T-helper 2 cell treated with Interferon-gamma antibody and Interleukin-4, amounts not matched to agents 5 μg/mL and 100 μg/mL, for 36 hours (primary cell): ENCODE results near the gene COBL.

Experiments used
- DNase-seq: peaks from one replicate; pipeline ENCODE4 v3.0.0; 2021; ENCODE audit warnings: low spot score
- H3K27ac Mint-ChIP-seq: one replicate; pipeline ENCODE4 v1.8.0; 2021; ENCODE audit warnings: mild to moderate bottlenecking, mixed read lengths
- H3K27me3 Mint-ChIP-seq: one replicate; pipeline ENCODE4 v1.8.0; 2021; ENCODE audit warnings: low read depth, mixed read lengths
- H3K36me3 Mint-ChIP-seq: one replicate; pipeline ENCODE4 v1.8.0; 2021; ENCODE audit warnings: low read depth, mixed read lengths
- H3K4me1 Mint-ChIP-seq: one replicate; pipeline ENCODE4 v1.8.0; 2021; ENCODE audit warnings: low read depth, mixed read lengths
- H3K4me3 Mint-ChIP-seq: one replicate; pipeline ENCODE4 v1.8.0; 2022; ENCODE audit warnings: mild to moderate bottlenecking, moderate library complexity, mixed read lengths
- H3K9me3 Mint-ChIP-seq: one replicate; pipeline ENCODE4 v1.8.0; 2021; ENCODE audit warnings: mixed read lengths

The COBL gene

DNA sequence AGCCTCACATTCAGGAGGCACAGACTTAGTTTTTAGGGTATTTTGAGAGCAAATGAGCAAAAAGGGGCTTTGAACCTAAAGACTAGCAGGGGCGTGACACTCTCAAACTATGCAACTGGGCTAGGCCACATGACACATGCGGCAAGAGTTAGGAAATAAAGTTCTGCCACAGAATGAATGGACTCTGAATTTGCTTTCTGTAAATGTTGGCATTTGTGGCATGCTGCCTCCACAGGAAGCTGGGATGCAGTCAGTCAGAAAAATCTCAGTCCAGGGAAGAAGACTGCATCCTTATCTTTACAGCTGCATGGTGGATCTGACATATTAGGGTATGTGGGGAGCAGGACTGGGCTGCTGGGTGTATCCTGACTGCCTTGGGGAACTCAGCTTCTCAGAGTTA lies 181.0 kb downstream of the COBL start:
- H3K9me3 Mint-ChIP-seq, result peaks cover 7% of the 10 kb centered on the region
- peaks cover 15% of the 10 kb centered on the region for H3K4me1 Mint-ChIP-seq
- no peaks in the 10 kb centered on the region for H3K27me3 Mint-ChIP-seq
- no peak for DNase-seq
- no peaks in the 10 kb centered on the region for H3K36me3 Mint-ChIP-seq
- H3K4me3 Mint-ChIP-seq, result no peak overlapping the region
- no peak overlapping the region for H3K27ac Mint-ChIP-seq

DNA sequence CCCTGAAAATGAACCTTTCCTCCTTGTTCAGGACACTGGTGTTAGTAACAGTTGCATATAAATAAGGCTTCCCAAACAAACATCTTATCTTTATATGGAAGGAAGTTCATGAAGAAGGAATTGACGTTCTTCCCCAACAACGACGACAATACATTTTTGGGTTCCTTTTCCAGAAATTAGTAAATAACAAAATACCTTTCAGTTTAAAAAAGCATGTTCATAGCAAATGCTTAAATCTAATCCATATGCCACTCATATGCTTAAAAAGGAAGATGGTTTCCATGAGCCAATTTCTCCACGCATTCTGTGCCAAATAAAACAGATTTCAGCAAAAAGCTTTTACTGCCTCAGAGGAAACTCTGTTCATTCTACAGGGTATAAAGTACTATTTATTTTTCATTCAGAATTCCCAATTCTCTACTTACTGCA lies 182.6 kb downstream of the COBL start:
- Mint-ChIP-seq H3K4me3 (no peak overlapping the region), H3K9me3 (peaks cover 7% of the 10 kb centered on the region), H3K36me3 (peaks cover 1% of the 10 kb centered on the region), H3K27me3 (no peaks in the 10 kb centered on the region), H3K4me1 (no peaks in the 10 kb centered on the region), H3K27ac (no peak overlapping the region)
- DNase-seq, result no peak

DNA sequence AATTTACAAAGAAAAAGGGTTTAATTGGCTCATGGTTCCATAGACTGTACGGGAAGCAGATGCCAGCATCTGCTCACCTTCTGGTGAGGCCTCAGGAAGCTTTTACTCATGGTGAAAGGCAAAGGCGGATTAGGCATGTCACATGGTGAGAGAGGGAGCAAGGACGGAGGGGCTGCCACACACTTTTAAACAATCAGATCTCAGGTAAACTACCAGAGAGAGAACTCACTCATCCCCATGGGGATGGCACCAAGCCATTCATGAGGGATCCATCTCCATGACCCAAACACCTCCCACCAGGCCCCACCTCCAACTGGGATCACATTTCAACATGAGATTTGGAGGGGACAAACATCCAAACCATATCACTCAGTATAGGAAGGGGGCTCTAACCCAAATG lies 183.9 kb downstream of the COBL start:
- Mint-ChIP-seq H3K27ac (no peak overlapping the region), H3K4me1 (no peaks in the 10 kb centered on the region), H3K27me3 (no peaks in the 10 kb centered on the region), H3K9me3 (peaks cover 7% of the 10 kb centered on the region), H3K36me3 (peaks cover 1% of the 10 kb centered on the region), H3K4me3 (no peak overlapping the region)
- DNase-seq, result no peak

DNA sequence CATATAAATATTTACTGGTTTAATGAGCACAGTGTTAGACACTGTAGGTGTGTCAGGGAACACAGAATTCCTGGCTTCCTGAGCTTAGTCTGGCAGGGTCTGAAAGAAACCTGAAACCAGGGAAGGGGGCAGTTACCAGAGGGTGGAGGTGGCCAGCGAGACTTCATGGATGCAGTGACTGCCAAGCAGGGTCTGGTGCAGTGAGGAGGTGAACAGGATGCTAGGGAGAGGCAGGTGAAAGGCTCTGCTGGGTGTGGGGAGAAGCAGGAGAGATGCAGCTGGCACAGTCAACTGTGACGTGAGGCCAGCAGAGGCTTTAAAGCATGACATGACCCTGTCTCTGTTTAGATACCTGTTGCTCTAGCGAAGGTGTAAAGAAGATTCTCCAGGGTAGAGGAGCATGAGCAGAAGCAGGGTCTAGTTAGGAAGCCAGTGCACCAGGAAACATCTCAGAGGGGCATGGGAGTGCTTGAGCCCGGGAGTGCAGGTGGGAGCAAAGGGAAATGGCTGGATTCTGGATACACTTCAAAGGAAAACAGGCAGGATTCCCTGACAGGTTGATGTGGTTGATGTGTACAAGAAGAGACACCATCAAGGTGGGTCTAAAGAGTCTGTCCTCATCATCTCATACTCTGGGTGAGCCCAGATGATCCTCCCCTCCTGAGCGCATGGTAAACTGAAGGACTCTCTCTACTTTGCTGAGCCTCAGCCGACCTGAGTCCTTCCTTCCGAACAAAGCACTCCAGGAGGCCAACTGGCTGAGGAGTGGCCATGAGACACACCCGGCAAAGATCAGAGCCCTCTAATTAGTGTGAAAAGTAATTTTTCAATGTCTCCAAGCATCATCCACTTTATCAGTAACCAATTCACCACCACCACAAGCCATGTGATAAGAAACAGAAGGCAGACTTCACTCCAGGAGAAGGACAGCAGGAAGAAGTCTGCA lies 186.8 kb downstream of the COBL start:
- no peak overlapping the region for H3K27ac Mint-ChIP-seq
- no peaks in the 10 kb centered on the region for H3K4me1 Mint-ChIP-seq
- H3K9me3 Mint-ChIP-seq, result peaks cover 7% of the 10 kb centered on the region
- no peak for DNase-seq
- H3K4me3 Mint-ChIP-seq, result no peak overlapping the region
- H3K36me3 Mint-ChIP-seq, result peaks cover 1% of the 10 kb centered on the region
- no peaks in the 10 kb centered on the region for H3K27me3 Mint-ChIP-seq

DNA sequence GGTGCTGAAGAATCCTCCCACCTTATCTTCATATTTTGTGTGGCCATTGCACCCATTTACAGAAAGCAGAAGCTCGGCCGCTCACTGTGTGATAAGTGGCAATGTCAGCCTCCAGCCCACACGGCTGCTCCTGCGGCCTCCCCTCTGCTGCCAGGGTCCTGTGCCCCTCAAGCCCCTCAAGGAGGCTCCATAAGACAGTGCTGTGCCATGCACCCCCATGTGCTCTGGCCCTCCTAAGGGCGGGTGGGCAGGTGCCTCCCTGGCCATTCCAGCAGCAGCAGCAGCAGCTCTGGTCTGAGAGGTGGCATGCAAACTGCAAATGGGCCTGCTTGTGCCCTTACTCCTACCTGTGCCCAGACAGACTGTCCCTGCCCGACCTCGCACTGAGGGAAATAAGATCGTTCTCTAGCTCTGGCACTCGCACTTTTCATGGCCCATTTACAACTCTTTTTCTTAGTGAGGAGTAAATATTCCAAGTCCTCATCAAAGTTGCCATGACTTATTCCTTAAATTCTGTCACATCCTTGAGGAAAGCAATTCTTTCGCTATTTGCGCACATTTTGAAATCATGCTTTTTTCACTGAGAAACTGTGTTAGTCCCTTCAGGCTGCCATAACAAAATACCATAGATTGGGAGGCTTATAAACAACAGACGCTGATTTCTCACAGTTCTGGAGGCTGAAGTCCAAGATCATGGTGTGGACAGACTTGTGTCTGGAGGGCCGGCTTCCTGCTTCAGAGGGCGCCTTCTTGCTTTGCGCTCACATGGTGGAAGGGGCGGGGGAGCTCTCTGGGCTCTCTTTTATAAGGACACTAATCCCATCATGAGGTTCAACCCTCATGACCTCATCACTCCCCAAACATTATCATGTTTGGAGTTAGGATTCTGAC lies 187.8 kb downstream of the COBL start:
- Mint-ChIP-seq H3K27me3 (no peaks in the 10 kb centered on the region), H3K4me1 (peaks cover 4% of the 10 kb centered on the region), H3K27ac (no peak overlapping the region), H3K36me3 (peaks cover 1% of the 10 kb centered on the region), H3K9me3 (peaks cover 7% of the 10 kb centered on the region), H3K4me3 (no peak overlapping the region)
- no peak for DNase-seq

DNA sequence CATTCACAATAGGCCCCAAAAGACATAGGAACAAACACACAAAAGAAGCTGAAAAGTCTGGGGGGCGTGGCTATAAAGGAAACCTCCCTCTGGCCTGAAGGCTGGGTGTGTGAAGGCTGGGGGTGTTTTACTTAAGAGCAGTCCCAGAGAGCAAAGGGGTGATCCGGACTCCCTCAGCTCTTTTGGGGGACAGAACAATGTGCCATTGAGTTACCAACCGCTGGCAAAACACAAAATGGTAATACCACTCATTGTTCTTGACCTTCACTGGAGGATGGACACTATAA lies 189.0 kb downstream of the COBL start:
- Mint-ChIP-seq H3K4me1 (peaks cover 14% of the 10 kb centered on the region), H3K27ac (no peak overlapping the region), H3K9me3 (peaks cover 6% of the 10 kb centered on the region), H3K36me3 (peaks cover 1% of the 10 kb centered on the region), H3K4me3 (no peak overlapping the region), H3K27me3 (no peaks in the 10 kb centered on the region)
- DNase-seq, result no peak

DNA sequence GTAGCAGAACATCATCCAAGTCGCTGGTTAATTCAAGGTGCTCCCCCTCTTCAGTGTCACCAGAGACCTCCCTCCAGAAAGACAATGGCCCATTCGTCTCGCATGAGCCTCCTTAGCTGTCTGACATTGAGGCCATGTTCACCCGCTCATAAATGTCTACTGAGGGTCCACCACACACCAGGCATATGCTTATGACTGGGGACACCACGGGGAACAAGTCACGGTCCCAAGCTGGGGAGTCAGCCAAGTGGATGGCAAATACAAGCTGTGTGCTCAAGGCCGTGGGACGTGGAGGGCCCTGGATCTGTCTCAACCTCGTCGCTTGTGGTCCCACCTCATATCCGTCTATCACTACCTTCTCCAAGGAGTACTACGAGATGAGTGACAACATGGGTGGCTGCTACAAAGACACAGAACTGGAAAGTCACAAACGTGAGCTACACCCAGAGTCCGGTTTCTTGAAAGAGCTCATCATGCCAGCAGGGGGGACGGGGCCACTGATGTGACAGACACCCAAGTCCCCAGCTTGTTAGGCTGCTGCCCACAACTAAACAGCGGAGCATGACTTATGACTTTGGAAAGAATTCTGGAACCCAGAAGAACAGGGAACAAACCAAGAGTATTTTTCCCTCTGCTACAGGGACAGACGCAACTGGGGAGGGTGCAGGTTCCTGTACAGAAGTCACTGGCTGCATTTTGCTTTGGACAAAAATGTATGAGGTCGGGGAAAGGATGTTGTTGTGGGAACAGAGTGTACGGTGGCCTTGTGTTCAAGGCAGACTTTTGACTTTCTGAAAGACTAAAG lies 189.6 kb downstream of the COBL start:
- Mint-ChIP-seq H3K9me3 (peaks cover under 1% of the 10 kb centered on the region), H3K27me3 (no peaks in the 10 kb centered on the region), H3K4me1 (peaks cover 20% of the 10 kb centered on the region), H3K36me3 (peaks cover 1% of the 10 kb centered on the region), H3K27ac (no peak overlapping the region), H3K4me3 (no peak overlapping the region)
- DNase-seq, result no peak

DNA sequence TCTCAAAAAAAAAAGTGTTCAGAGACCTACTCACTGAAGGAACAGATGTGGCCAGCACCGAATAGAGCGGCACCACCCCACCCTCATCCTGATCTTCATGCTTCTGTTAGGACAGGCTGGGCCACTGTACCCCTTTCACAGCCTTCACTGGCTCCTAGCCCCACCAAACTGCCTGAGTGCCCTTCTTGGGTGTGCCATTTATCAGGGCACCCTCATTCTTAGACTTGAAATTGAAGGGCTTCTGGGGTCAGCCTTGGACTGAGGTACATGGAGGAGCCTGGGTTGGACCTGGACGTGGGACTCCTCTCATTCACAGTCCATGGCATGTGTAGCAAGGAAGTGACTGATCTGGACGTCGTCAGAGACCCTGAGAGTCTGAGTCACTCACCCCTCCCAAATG lies 190.3 kb downstream of the COBL start:
- Mint-ChIP-seq H3K4me3 (no peak overlapping the region), H3K4me1 (peaks cover 27% of the 10 kb centered on the region), H3K9me3 (no peaks in the 10 kb centered on the region), H3K27ac (no peak overlapping the region), H3K36me3 (peaks cover 1% of the 10 kb centered on the region), H3K27me3 (no peaks in the 10 kb centered on the region)
- no peak for DNase-seq

DNA sequence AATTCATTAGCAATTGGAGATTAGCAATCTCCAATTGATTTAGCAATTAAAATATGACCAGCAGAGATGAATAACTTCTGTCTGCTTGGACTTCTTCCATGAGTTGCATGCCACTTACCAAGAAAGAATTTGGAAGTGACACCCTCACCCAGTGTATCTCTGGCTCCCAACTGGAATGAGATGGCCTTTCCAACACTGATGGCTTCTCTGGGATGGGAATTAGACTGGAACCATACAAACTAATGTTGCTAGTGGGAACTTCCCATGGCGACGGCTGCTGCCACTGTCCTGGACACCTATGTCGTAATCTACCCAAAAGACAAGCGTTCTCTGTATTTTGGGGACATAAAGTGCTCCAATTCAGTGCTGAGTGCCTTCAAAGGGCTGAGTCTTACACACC lies 192.3 kb downstream of the COBL start:
- Mint-ChIP-seq H3K4me1 (peaks cover 36% of the 10 kb centered on the region), H3K4me3 (no peak overlapping the region), H3K9me3 (no peaks in the 10 kb centered on the region), H3K27ac (no peak overlapping the region), H3K27me3 (no peaks in the 10 kb centered on the region), H3K36me3 (no peaks in the 10 kb centered on the region)
- no peak for DNase-seq

DNA sequence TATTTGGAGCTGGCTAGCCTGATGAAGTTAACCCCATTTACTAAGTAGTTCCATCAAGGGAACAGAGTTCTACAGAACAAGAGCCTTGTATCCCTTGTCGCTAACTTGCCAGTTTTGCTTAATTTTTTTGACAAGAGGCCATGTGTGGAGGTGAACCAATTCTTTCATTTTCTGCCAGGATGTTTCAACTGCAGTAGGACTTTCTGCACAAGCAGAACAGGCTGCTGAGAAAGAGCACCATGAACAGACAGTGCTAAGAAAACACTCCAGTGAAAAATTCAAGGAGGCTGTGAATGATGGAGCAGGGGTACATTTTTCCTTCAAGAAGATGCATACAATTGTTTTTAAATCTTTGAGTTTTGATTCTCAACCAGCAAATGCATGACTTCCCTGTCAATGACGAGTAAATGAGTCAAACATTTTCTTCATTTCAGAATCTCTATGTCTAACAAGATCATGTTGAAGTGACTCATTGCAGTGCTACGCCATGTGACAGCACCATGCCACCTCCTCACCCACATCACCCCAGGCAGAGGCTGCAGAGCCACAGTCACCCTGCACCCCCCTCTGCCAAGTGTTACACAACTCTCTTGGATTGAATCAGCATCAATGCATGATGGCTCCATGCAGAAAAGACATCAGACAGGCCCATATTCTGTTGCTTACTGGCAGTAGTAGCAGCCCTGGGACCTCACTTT lies 193.1 kb downstream of the COBL start:
- Mint-ChIP-seq H3K4me3 (peak overlapping the region; percentile 25), H3K4me1 (peaks cover 36% of the 10 kb centered on the region), H3K27me3 (no peaks in the 10 kb centered on the region), H3K27ac (peak overlapping the region; percentile 32), H3K36me3 (no peaks in the 10 kb centered on the region), H3K9me3 (no peaks in the 10 kb centered on the region)
- DNase-seq, result peak; percentile 85

DNA sequence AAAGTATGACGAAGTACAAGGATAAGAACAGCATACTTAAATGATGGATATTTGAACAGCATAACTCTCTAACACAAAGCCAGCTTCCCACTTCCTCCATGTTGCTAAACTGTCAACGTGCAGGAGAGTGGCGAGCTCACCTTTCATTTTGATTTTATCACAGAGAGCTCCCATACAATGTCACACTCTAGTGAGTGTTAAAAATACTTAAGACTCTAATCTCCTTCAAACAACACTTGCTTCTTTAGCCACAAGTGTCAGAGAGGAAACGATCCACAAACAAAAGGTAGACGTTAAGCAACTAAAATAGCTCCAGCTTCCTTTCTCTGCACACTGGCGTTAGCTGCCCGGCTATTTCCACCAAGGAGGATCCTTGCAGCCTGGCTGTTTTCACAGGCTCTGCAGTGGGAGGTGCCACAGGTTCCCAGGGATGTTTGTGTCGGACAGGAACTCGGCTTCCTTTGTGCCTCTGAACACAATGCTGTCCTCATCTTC lies 194.6 kb downstream of the COBL start:
- Mint-ChIP-seq H3K27ac (peak overlapping the region; percentile 81), H3K4me1 (peaks cover 36% of the 10 kb centered on the region), H3K27me3 (no peaks in the 10 kb centered on the region), H3K36me3 (no peaks in the 10 kb centered on the region), H3K4me3 (peak overlapping the region; percentile 76), H3K9me3 (no peaks in the 10 kb centered on the region)
- DNase-seq, result peak; percentile 13

DNA sequence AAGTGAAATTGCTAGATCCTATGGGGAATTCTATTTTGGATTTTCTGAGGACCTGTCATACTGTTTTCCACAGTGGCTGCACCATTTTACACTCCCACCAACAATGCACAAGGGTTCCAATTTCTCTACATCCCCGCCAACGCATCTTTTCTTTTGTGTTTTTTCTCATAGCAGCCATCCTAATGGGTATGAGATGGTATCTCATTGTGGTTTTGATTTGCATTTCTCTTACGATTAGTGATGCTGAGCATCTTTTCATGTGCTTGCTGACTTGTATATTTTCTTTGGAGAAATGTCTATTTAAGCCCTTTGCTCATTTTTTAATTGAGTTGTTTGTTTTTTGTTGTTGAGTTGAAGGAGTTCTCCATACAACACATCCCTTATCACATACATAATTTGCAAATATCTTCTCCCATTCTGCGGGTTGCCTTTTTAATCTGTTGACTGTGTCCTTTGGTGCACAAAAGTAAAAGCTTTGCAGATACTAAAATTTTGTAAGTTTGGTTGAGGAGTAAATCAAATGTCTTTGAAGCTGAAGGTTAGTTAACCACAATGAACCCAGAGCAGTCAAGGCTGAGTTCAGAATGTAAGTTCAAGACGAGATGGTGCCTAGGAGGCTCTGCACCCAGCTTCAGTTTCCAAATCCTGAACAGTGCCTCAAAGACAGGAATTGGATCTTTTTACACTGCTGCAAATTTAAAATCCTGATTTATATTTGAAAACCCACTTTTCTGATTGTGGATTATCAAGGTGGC lies 195.4 kb downstream of the COBL start:
- DNase-seq, result peak; percentile 25
- peaks cover under 1% of the 10 kb centered on the region for H3K27me3 Mint-ChIP-seq
- H3K36me3 Mint-ChIP-seq, result no peaks in the 10 kb centered on the region
- peaks cover under 1% of the 10 kb centered on the region for H3K9me3 Mint-ChIP-seq
- peak overlapping the region; percentile 81 for H3K27ac Mint-ChIP-seq
- peak overlapping the region; percentile 76 for H3K4me3 Mint-ChIP-seq
- peaks cover 36% of the 10 kb centered on the region for H3K4me1 Mint-ChIP-seq
